ENCODE data around the gene TOP2A. TPM values are rescaled to one million over a fixed set of nuclear protein-coding genes. Genes with fewer than 3 reads are reported as not detected.
A peak's percentile ranks its signal among the peaks of the same experiment; 100 is the strongest.

The TOP2A gene
- total and polyA plus RNA-seq, 9 of the 15 experiments (the other 6 are each of a cell fraction or from before 2014, with no cell fraction given) = 133 to 347 (median 259) TPM

GRCh38 chr17:40442392-40443195 is 24.9 kb upstream of the TOP2A start:
- POLR2A ChIA-PET = interaction anchor here (0.6 to 3.2 kb wide), 6 partner anchors 12 to 111 kb away, joined by 3 to 22 read pairs (median 5); partner anchors contain the start of gene TOP2A
- peak; percentile 53 to 71 (median 62) for DNase-seq (ENCODE audit: extremely low read depth in 1 of 4, low spot score in 3 of 4)
- H4K20me1 ChIP-seq (replicated peaks; ENCODE audit: control insufficient read depth, insufficient read depth, low read length) = no peaks in the 10 kb centered on the region
- peaks cover 29% of the 10 kb centered on the region for H3K79me2 ChIP-seq (ENCODE audit: control insufficient read depth, insufficient read depth, low read length)
- H3K9me1 ChIP-seq (ENCODE audit: control insufficient read depth, insufficient read depth, low read length) = no peaks in the 10 kb centered on the region
- no peaks in the 10 kb centered on the region for H3K9me3 ChIP-seq (replicated peaks; ENCODE audit: control insufficient read depth, insufficient read depth, low read depth, low read length)
- peak; percentile 60 for ATAC-seq
- peak overlapping the region; percentile 84 for H3K4me2 ChIP-seq (ENCODE audit: insufficient read depth, low read length)
- H2AFZ ChIP-seq (ENCODE audit: low read depth, low read length) = peak overlapping the region; percentile 89
- BruUV-seq (replicated peaks) = TSS peak; percentile 92
- peak overlapping the region; percentile 77 to 91 for H3K9ac ChIP-seq (ENCODE audit: insufficient read depth in 1 of 2, low read depth in 2 of 2, low read length in 2 of 2)
- CTCF ChIA-PET (ENCODE audit: low intra/inter-chr PET ratio) = interaction anchor here (1.1 to 2.8 kb wide), 5 partner anchors 44 to 119 kb away, joined by 4 to 26 read pairs (median 7); no protein-coding TSS in a partner anchor
- intact Hi-C loops (cut with micrococcal nuclease) = loop anchor here (1.0 to 5.0 kb wide), 3 partner anchors 24 to 85 kb away; no protein-coding TSS in a partner anchor
- 19% methylated on average over 26 of the region's 29 CpGs for WGBS (ENCODE audit: insufficient coverage, low coverage, missing lambda C conversion rate)
- H3K27me3 ChIP-seq (ENCODE audit: control insufficient read depth in 2 of 2, insufficient read depth in 2 of 2, low read length in 2 of 2) = no peaks in the 10 kb centered on the region
- H3K4me1 ChIP-seq (replicated peaks in 1 of 2; ENCODE audit: control insufficient read depth in 2 of 2, insufficient read depth in 2 of 2, low read length in 2 of 2) = peaks cover 29 to 34% of the 10 kb centered on the region in 2 experiments
- H3K27ac ChIP-seq (ENCODE audit: extremely low read depth, low read depth, low read length) = peak overlapping the region; percentile 80
- in situ Hi-C loops (cut with MboI) = no loop called here
- H3K36me3 ChIP-seq (ENCODE audit: control insufficient read depth, insufficient read depth, low read length) = no peaks in the 10 kb centered on the region; the same call in 2 of the 3 replicates
- H3K4me3 ChIP-seq = peak overlapping the region; percentile 44
- FAIRE-seq = peak; percentile 61
- TF ChIP-seq DACH1 (IDR thresholded peaks at IDR 0.05; ENCODE audit: partially characterized antibody) = no peak
- peak; percentile 45; the same call in 1 of the 2 replicates for TF ChIP-seq MAFG (tag; conservative IDR thresholded peaks at IDR 0.05)
- peak; percentile 29; the same call in 1 of the 2 replicates for TF ChIP-seq CTBP1 (IDR thresholded peaks at IDR 0.05; ENCODE audit: borderline replicate concordance)
- peak; percentile 21; the same call in 1 of the 2 replicates for TF ChIP-seq ERF (CRISPR knock-in tag; IDR thresholded peaks at IDR 0.05)
- peak; percentile 21; the same call in 1 of the 2 replicates for TF ChIP-seq MTA3 (IDR thresholded peaks at IDR 0.05; ENCODE audit: borderline replicate concordance)
- peak; percentile 24 for TF ChIP-seq POLR2B (IDR thresholded peaks at IDR 0.05; ENCODE audit: low read depth, partially characterized antibody)
- no peak for TF ChIP-seq ZNF398 (CRISPR knock-in tag; IDR thresholded peaks at IDR 0.05)
- TF ChIP-seq C11orf30 (IDR thresholded peaks at IDR 0.05; ENCODE audit: low read depth) = peak; percentile 79
- no peak for TF ChIP-seq STAT5B (CRISPR knock-in tag; IDR thresholded peaks at IDR 0.05)
- TF ChIP-seq GTF2E2 (tag; IDR thresholded peaks at IDR 0.05) = 0 out of 2 replicates have a peak, but pooled peaks have one; percentile 34
- TF ChIP-seq, protein P1, sequence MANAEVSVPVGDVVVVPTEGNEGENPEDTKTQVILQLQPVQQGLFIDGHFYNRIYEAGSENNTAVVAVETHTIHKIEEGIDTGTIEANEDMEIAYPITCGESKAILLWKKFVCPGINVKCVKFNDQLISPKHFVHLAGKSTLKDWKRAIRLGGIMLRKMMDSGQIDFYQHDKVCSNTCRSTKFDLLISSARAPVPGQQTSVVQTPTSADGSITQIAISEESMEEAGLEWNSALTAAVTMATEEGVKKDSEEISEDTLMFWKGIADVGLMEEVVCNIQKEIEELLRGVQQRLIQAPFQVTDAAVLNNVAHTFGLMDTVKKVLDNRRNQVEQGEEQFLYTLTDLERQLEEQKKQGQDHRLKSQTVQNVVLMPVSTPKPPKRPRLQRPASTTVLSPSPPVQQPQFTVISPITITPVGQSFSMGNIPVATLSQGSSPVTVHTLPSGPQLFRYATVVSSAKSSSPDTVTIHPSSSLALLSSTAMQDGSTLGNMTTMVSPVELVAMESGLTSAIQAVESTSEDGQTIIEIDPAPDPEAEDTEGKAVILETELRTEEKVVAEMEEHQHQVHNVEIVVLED (CRISPR knock-in tag; IDR thresholded peaks at IDR 0.05) = 0 out of 2 replicates have a peak, but pooled peaks have one; percentile 4
- no peak for TF ChIP-seq MECOM (CRISPR knock-in tag; IDR thresholded peaks at IDR 0.05)
- TF ChIP-seq RAD51 (IDR thresholded peaks at IDR 0.05; ENCODE audit: borderline replicate concordance, low read depth) = no peak
- TF ChIP-seq CREB5 (CRISPR knock-in tag; IDR thresholded peaks at IDR 0.05) = no peak
- TF ChIP-seq JUND (IDR thresholded peaks at IDR 0.05; ENCODE audit: borderline replicate concordance, low read depth, low read length) = no peak
- TF ChIP-seq JUND (tag; IDR thresholded peaks at IDR 0.05; ENCODE audit: borderline replicate concordance, low read depth, low read length) = no peak
- TF ChIP-seq HMGN3 (IDR thresholded peaks at IDR 0.05; ENCODE audit: borderline replicate concordance, extremely low read depth, insufficient read length, low read depth, low read length) = peak; percentile 37
